Thoracic aorta (tissue), 2 donors: ENCODE measurements around the gene FKRP. TPM values are rescaled to one million over a fixed set of nuclear protein-coding genes. Genes with fewer than 3 reads are reported as not detected.

ENCODE experiments used
- ATAC-seq: fragments of 150-250 bp; one replicate; pipeline ENCODE4 v1.8.0; 2017; ENCODE audit warnings: low read depth; ENCODE audit not compliant: insufficient number of reproducible peaks, low FRiP score
- DNase-seq: peaks from one replicate; pipeline ENCODE4 v3.0.0-alpha.2; 2020; ENCODE audit warnings: low spot score
- H3K27ac ChIP-seq, 2 donors: fragments of 200-600 bp; sonication (generic); 1 replicate in 1 of 2; 2 replicates in 1 of 2; pipeline ENCODE4 v1.5.1; 2016; ENCODE audit warnings: mild to moderate bottlenecking in 2 of 2, moderate library complexity in 2 of 2
- H3K27me3 ChIP-seq: fragments of 200-600 bp; sonication (generic); replicated peaks from 2 replicates; pipeline ENCODE4 v1.6.0; 2016; ENCODE audit warnings: mild to moderate bottlenecking; ENCODE audit not compliant: insufficient read depth
- H3K36me3 ChIP-seq: fragments of 200-600 bp; sonication (generic); one replicate; pipeline ENCODE4 v1.5.1; 2016
- H3K4me1 ChIP-seq, 2 donors: fragments of 200-600 bp; sonication (generic); 1 replicate in 1 of 2; 2 replicates in 1 of 2; pipeline versions ENCODE4 v1.5.1 to v1.6.0; 2016; ENCODE audit warnings: low read depth in 2 of 2, mild to moderate bottlenecking in 1 of 2; ENCODE audit not compliant: control insufficient read depth in 1 of 2
- H3K4me3 ChIP-seq: fragments of 200-600 bp; sonication (generic); 2 replicates; pipeline ENCODE4 v1.5.1; 2016; ENCODE audit warnings: mild to moderate bottlenecking
- H3K9me3 ChIP-seq: fragments of 200-600 bp; sonication (generic); 2 replicates; pipeline ENCODE4 v1.5.1; 2016
- total RNA-seq, 2 donors: library from RNA; depleted of rRNA; stranded (reverse); fragments of >200 nt; gene quantifications; one replicate each; pipeline versions ENCODE4 v1.1.0 to v1.2.3, GENCODE V29; 2016
- TF ChIP-seq, protein P1 (sequence below): fragments of 200-600 bp; sonication (generic); IDR thresholded peaks from one replicate; pipeline ENCODE4 v1.5.1; 2019; ENCODE audit warnings: antibody characterized with exemption

Gene FKRP
- total RNA-seq, 2 donors from 2014 or later, result 20.6 to 99.2 TPM

DNA sequence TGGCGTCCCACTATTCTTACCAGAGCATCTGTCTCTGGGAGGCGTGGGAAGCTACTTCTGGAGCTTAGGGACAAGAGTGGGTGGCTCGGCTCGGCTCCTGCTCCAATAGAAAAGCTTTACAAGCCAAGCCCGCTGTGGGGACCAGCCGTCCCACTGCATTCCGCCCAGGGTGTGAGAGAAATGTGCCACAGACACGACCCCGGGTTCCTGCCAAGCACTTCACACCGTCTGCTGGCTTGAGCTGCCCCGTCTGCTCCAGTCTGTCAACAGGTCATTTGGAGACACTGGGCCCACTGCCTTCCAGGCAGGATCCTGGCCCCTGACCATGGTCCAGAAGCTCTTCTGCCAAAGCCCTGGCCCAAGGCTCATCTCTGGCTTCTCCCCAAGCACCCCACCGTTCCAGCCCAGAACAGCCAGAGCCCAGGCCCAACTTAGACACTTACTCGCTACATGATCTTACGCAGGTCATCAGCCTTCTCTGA is 6.5 kb upstream of the FKRP start:
- Histone ChIP-seq H3K27ac (peak overlapping the region; percentile 53 to 59), H3K9me3 (no peaks in the 10 kb centered on the region), H3K4me1 (peaks cover 15 to 53% of the 10 kb centered on the region in 2 donors), H3K27me3 (no peaks in the 10 kb centered on the region), H3K4me3 (no peak overlapping the region), H3K36me3 (peaks cover 2% of the 10 kb centered on the region)
- ATAC-seq, result no peak
- no peak for DNase-seq
- TF ChIP-seq, protein P1, sequence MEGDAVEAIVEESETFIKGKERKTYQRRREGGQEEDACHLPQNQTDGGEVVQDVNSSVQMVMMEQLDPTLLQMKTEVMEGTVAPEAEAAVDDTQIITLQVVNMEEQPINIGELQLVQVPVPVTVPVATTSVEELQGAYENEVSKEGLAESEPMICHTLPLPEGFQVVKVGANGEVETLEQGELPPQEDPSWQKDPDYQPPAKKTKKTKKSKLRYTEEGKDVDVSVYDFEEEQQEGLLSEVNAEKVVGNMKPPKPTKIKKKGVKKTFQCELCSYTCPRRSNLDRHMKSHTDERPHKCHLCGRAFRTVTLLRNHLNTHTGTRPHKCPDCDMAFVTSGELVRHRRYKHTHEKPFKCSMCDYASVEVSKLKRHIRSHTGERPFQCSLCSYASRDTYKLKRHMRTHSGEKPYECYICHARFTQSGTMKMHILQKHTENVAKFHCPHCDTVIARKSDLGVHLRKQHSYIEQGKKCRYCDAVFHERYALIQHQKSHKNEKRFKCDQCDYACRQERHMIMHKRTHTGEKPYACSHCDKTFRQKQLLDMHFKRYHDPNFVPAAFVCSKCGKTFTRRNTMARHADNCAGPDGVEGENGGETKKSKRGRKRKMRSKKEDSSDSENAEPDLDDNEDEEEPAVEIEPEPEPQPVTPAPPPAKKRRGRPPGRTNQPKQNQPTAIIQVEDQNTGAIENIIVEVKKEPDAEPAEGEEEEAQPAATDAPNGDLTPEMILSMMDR, result no peak

DNA sequence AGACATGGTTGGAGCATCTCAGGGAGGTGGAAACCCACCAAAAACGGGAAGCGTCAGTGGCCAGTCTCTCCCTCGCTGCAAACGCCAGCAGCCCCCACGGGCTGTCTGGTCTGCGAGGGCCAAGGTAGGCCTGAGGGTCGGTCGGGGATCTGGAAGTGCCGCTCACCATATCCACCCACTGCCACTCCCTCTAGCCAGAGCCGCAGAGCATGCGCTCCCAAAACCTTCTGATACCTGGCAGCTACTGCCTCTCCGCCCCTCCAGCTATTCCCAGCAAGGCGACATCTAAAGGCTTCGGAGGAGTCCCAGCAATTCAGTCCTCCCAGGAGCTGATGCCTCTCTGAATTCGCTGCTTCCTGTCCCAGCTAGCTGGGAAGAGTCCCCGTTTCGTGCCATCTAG is 4.4 kb upstream of the FKRP start:
- TF ChIP-seq, protein P1, result no peak
- ATAC-seq, result no peak
- Histone ChIP-seq H3K4me3 (no peak overlapping the region), H3K27me3 (no peaks in the 10 kb centered on the region), H3K9me3 (no peaks in the 10 kb centered on the region), H3K36me3 (no peaks in the 10 kb centered on the region), H3K27ac (no peak overlapping the region), H3K4me1 (peaks cover 22 to 62% of the 10 kb centered on the region in 2 donors)
- no peak for DNase-seq

DNA sequence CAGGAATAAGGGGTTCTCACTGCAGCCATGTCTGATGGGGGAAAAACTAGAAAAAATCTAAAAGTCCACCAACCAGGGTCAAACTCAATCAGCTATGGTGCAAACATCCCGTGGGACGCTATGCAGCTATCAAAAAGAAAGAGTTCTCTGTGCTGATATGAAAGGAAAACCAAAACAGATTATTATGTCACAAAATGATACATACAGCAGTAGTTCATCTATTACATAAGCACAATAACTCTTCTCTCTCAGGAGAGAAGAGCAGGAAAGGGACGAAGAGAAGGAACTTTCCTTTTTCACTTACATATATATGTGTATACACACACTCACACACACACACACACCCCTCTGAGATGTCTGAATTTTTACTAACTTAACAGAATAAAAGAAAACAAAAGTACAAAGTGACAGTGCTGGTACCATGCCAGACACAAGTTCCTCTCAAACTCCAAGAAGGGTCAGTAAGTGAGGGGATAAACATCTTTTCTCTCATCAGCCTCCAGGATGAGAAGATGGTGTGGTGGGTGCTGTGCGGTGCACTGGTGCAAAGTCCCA is 2.9 kb upstream of the FKRP start:
- Histone ChIP-seq H3K27ac (no peak overlapping the region), H3K4me1 (peaks cover 28 to 63% of the 10 kb centered on the region in 2 donors)

DNA sequence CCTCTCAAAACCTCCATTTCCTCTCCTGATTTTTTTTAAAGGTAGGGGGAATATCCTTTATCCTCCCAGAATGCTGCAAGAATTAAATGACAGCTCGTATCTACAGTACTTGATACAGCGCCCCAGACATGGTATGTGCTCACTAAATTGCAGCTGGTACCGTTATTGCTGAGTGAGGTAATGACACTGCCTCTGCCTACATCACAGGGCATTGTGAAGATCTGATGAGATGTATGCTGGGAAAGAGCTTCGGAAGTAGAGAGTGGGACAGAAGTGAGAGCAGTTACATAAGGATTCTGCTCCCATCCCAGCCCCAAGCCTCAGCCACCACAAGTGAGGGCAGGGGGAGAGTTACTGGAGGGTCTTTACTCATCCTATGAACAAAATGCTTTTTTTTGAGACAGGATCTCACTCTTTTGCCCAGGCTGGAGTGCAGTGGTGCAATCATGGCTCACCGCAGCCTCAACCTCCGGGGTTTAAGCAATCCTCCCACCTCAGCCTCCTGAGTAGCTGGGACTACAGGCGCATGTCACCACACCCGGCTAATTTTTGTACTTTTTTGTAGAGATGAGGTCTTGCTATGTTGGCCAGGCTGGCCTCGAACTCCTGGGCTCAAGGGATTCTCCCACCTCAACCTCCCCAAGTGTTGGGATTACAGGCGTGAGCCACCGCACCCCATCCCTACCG is 1.7 kb upstream of the FKRP start:
- no peak for DNase-seq
- Histone ChIP-seq H3K27me3 (no peaks in the 10 kb centered on the region), H3K27ac (no peak overlapping the region), H3K4me3 (no peak overlapping the region), H3K36me3 (no peaks in the 10 kb centered on the region), H3K9me3 (no peaks in the 10 kb centered on the region), H3K4me1 (peaks cover 28 to 51% of the 10 kb centered on the region in 2 donors)
- no peak for ATAC-seq
- TF ChIP-seq, protein P1, result no peak

More for the DNA sequence above, 2.9 kb upstream of the FKRP start:
- H3K27me3 ChIP-seq, result no peaks in the 10 kb centered on the region
- DNase-seq (no peak), ATAC-seq (no peak)
- no peaks in the 10 kb centered on the region for H3K36me3 ChIP-seq
- TF ChIP-seq, protein P1, result no peak
- no peaks in the 10 kb centered on the region for H3K9me3 ChIP-seq
- no peak overlapping the region for H3K4me3 ChIP-seq

DNA sequence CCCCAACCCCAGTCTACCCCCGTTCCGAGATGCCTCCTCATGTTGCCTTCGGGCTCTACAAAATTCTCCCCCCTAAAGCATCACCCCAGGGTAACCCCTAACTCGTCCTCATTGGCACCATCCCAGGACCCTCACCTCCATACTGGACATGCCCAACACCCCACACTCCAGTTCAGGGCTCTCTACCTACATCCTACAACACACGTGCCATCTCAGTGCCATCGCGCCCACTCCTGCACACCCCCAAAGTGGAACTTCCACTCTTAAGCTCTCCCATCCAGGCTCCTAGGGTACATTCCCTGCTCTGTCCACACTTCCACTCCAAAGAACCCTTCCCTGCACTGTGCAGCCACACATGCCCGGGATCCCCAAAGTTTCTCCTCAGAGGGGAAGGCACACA is 827 bp upstream of the FKRP start:
- no peak for ATAC-seq
- TF ChIP-seq, protein P1, result no peak

More for the DNA sequence above, 827 bp upstream of the FKRP start:
- H3K36me3 ChIP-seq, result no peaks in the 10 kb centered on the region
- peak overlapping the region; percentile 86 for H3K4me3 ChIP-seq
- DNase-seq, result no peak
- peaks cover 22 to 42% of the 10 kb centered on the region in 2 donors for H3K4me1 ChIP-seq
- no peaks in the 10 kb centered on the region for H3K9me3 ChIP-seq
- no peak overlapping the region for H3K27ac ChIP-seq
- no peaks in the 10 kb centered on the region for H3K27me3 ChIP-seq
